Measurements from ENCODE around the gene PSMG3.

PSMG3 gene

GRCh38 chr7:1553512-1554210 lies 16.2 kb downstream of the PSMG3 start:
- TF ChIP-seq RARB (CRISPR knock-in tag; IDR thresholded peaks at IDR 0.05) (no peak), TSHZ2 (CRISPR knock-in tag; IDR thresholded peaks at IDR 0.05) (no peak), ZNF70 (CRISPR knock-in tag; IDR thresholded peaks at IDR 0.05) (no peak), PPARA (CRISPR knock-in tag; IDR thresholded peaks at IDR 0.05; ENCODE audit: borderline replicate concordance) (no peak), ISL1 (CRISPR knock-in tag; IDR thresholded peaks at IDR 0.05) (no peak), ZNF8 (CRISPR knock-in tag; IDR thresholded peaks at IDR 0.05) (no peak), CREB5 (CRISPR knock-in tag; IDR thresholded peaks at IDR 0.05; ENCODE audit: low read depth) (no peak), ZC3H10 (CRISPR knock-in tag; IDR thresholded peaks at IDR 0.05) (no peak), ARNTL (CRISPR knock-in tag; IDR thresholded peaks at IDR 0.05; ENCODE audit: borderline replicate concordance, low read depth) (no peak), ESRRG (CRISPR knock-in tag; IDR thresholded peaks at IDR 0.05) (no peak), TCF4 (CRISPR knock-in tag; IDR thresholded peaks at IDR 0.05; ENCODE audit: borderline replicate concordance) (no peak)
- ATAC-seq, result no peak

- TF ChIP-seq RARB (CRISPR knock-in tag; IDR thresholded peaks at IDR 0.05) (no peak), TCF4 (CRISPR knock-in tag; IDR thresholded peaks at IDR 0.05; ENCODE audit: borderline replicate concordance) (no peak), ISL1 (CRISPR knock-in tag; IDR thresholded peaks at IDR 0.05) (0 out of 2 replicates have a peak, but pooled peaks have one; percentile 25)
- ATAC-seq, result no peak
Measured at GRCh38 chr7:1552200-1552599, 17.6 kb downstream of the PSMG3 start.

GRCh38 chr7:1550846-1551155 lies 19.0 kb downstream of the PSMG3 start:
- no peak for ATAC-seq
- TF ChIP-seq ZC3H10 (CRISPR knock-in tag; IDR thresholded peaks at IDR 0.05) (no peak), ZNF8 (CRISPR knock-in tag; IDR thresholded peaks at IDR 0.05) (no peak), RARB (CRISPR knock-in tag; IDR thresholded peaks at IDR 0.05) (no peak), PPARA (CRISPR knock-in tag; IDR thresholded peaks at IDR 0.05; ENCODE audit: borderline replicate concordance) (no peak), OSR1 (CRISPR knock-in tag; IDR thresholded peaks at IDR 0.05) (no peak), CREB5 (CRISPR knock-in tag; IDR thresholded peaks at IDR 0.05; ENCODE audit: low read depth) (no peak), ZNF70 (CRISPR knock-in tag; IDR thresholded peaks at IDR 0.05) (no peak)

- no peak for TF ChIP-seq BACH2 (CRISPR knock-in tag; IDR thresholded peaks at IDR 0.05; ENCODE audit: borderline replicate concordance)
- no peak for TF ChIP-seq OSR1 (CRISPR knock-in tag; IDR thresholded peaks at IDR 0.05)
- no peak for TF ChIP-seq ESRRG (CRISPR knock-in tag; IDR thresholded peaks at IDR 0.05)
- TF ChIP-seq POU6F1 (CRISPR knock-in tag; IDR thresholded peaks at IDR 0.05; ENCODE audit: borderline replicate concordance, low read depth), result no peak
- TF ChIP-seq ZFP3 (CRISPR knock-in tag; IDR thresholded peaks at IDR 0.05), result no peak
- TF ChIP-seq RARB (CRISPR knock-in tag; IDR thresholded peaks at IDR 0.05), result no peak
- no peak for TF ChIP-seq ZNF8 (CRISPR knock-in tag; IDR thresholded peaks at IDR 0.05)
- TF ChIP-seq ZC3H10 (CRISPR knock-in tag; IDR thresholded peaks at IDR 0.05), result no peak
- TF ChIP-seq CSDC2 (CRISPR knock-in tag; IDR thresholded peaks at IDR 0.05), result no peak
- TF ChIP-seq ZNF70 (CRISPR knock-in tag; IDR thresholded peaks at IDR 0.05), result no peak
- TF ChIP-seq ZFP30 (CRISPR knock-in tag; IDR thresholded peaks at IDR 0.05), result no peak
- no peak for TF ChIP-seq ARNTL (CRISPR knock-in tag; IDR thresholded peaks at IDR 0.05; ENCODE audit: borderline replicate concordance, low read depth)
- no peak for TF ChIP-seq ZNF565 (CRISPR knock-in tag; conservative IDR thresholded peaks at IDR 0.05; ENCODE audit: low read depth)
- TF ChIP-seq PPARA (CRISPR knock-in tag; IDR thresholded peaks at IDR 0.05; ENCODE audit: borderline replicate concordance), result no peak
- TF ChIP-seq CREB5 (CRISPR knock-in tag; IDR thresholded peaks at IDR 0.05; ENCODE audit: low read depth), result no peak
- ATAC-seq, result no peak
Measured at GRCh38 chr7:1550005-1550845, 19.6 kb downstream of the PSMG3 start.

All from SK-N-SH treated with all-trans-retinoic acid at 6 μM for 48 hours (cell line).